Thyroid gland (tissue), 4 donors: ENCODE data around the gene TSPAN32. TPM values are rescaled to one million over a fixed set of nuclear protein-coding genes. Genes with fewer than 3 reads are reported as not detected.

ENCODE experiments used
- DNase-seq, 2 donors: peaks; one replicate each; pipeline ENCODE4 v3.0.0-alpha.2; 2019
- H3K27ac ChIP-seq, 3 donors: fragments of 200-600 bp; sonication (generic); 1 replicate in 2 of 3; 2 replicates in 1 of 3; pipeline ENCODE4 v1.5.1; 2016 to 2019; ENCODE audit warnings: mild to moderate bottlenecking in 1 of 3, moderate library complexity in 1 of 3
- H3K27me3 ChIP-seq: fragments of 200-600 bp; sonication (generic); one replicate; pipeline ENCODE4 v1.5.1; 2019
- H3K36me3 ChIP-seq, 2 donors: fragments of 200-600 bp; sonication (generic); one replicate each; pipeline ENCODE4 v1.5.1; 2016 to 2019
- H3K4me1 ChIP-seq, 2 donors: fragments of 200-600 bp; sonication (generic); one replicate each; pipeline ENCODE4 v1.5.1; 2017 to 2019
- H3K4me3 ChIP-seq, 3 donors: fragments of 200-600 bp; sonication (generic); replicated peaks in 1 of 3; 1 replicate in 2 of 3; 2 replicates in 1 of 3; pipeline ENCODE4 v1.5.1; 2016; ENCODE audit warnings: mild to moderate bottlenecking in 1 of 3
- H3K9me3 ChIP-seq: fragments of 200-600 bp; sonication (generic); one replicate; pipeline ENCODE4 v1.5.1; 2017
- POLR2A ChIP-seq, 2 donors: fragments of 450-650 bp; IDR thresholded peaks; one replicate each; pipeline ENCODE4 v1.6.1; 2017; ENCODE audit warnings: antibody characterized with exemption in 2 of 2, mild to moderate bottlenecking in 2 of 2, moderate library complexity in 1 of 2
- WGBS, 2 donors: methylation state at CpG; one replicate each; pipeline ENCODE4 v1.1.5; 2017; 5-methylcytosine and 5-hydroxymethylcytosine counted together
- intact Hi-C: fragments of 100-400 bp; cut with DNase I; formaldehyde crosslinking; loops from one replicate; pipeline ENCODE4 v1.15.1; 2023
- total RNA-seq, 4 donors: library from RNA; depleted of rRNA; stranded (reverse); fragments of >200 nt; gene quantifications; one replicate each; pipeline ENCODE4 v1.2.3, GENCODE V29; 2016
- TF ChIP-seq, protein P1 (sequence below), 6 experiments: fragments of 200-600 bp in 3 of 6; fragments of 450-650 bp in 3 of 6; sonication (generic) in 3 of 6; IDR thresholded peaks; one replicate each; pipeline ENCODE4 v1.5.1; 2016 to 2019; ENCODE audit warnings: antibody characterized with exemption in 6 of 6, mild to moderate bottlenecking in 2 of 6, inconsistent platforms in 1 of 6, moderate library complexity in 1 of 6

TSPAN32 gene
- total RNA-seq, 4 donors from 2014 or later: 0.33 to 0.45 TPM; not detected in 2

DNA sequence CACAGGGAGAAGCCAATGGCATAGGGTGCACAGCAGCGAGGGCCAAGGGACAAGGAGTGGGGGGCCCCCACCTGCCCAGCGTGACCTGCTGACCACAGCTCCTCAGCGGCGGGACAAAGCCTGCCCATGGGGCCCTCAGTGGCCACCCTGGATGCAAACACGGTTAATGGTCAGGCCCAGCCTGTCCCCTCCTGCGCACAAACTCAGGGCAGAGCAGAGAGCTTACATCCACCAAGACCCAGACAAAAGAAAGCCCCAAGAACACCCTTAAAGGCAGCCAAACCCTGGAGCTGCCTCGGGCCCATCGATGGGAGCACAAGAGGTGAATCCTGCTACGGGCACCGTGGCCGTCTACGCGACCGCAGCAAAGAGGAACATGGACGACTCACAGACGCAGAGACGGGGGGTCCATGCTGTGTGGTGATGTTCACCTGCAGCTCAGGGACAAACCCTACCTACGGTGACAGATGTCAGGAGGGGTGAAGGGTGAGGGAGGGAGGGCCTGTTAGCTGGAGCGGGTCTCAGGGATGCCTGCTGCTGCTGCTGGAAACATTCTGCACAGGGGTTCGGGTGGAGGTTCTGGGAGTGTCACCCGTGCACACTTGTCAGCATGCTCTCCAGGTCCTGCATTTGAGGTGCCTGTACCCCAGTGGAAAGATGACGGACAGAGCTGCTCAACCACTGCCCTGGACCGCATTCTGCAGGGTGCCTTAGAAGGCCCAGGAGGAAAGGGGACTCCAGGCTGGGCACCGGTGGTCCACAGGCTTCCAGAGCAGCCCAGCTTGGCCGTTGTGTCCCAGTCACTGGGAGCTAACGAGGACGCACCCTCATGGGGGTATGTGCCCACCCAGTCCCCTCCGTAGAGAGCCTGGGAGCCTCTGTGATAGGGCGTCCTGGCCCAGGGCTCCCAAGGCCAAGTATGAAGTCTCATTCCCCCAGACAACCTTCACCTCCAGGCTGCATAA is 43.0 kb upstream of the TSPAN32 start:
- DNase-seq: no peak
- 90 to 95% methylated on average over 27 of the region's 29 CpGs for WGBS, 2 donors
- no peak for TF ChIP-seq POLR2A (IDR thresholded peaks at IDR 0.05)
- TF ChIP-seq, protein P1, sequence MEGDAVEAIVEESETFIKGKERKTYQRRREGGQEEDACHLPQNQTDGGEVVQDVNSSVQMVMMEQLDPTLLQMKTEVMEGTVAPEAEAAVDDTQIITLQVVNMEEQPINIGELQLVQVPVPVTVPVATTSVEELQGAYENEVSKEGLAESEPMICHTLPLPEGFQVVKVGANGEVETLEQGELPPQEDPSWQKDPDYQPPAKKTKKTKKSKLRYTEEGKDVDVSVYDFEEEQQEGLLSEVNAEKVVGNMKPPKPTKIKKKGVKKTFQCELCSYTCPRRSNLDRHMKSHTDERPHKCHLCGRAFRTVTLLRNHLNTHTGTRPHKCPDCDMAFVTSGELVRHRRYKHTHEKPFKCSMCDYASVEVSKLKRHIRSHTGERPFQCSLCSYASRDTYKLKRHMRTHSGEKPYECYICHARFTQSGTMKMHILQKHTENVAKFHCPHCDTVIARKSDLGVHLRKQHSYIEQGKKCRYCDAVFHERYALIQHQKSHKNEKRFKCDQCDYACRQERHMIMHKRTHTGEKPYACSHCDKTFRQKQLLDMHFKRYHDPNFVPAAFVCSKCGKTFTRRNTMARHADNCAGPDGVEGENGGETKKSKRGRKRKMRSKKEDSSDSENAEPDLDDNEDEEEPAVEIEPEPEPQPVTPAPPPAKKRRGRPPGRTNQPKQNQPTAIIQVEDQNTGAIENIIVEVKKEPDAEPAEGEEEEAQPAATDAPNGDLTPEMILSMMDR (IDR thresholded peaks at IDR 0.05): no peak
- no peaks in the 10 kb centered on the region for H3K27me3 ChIP-seq
- H3K27ac ChIP-seq: no peak overlapping the region
- H3K4me3 ChIP-seq: no peak overlapping the region
- H3K9me3 ChIP-seq: no peaks in the 10 kb centered on the region
- no peaks in the 10 kb centered on the region for H3K36me3 ChIP-seq
- H3K4me1 ChIP-seq: peaks cover 6 to 11% of the 10 kb centered on the region in 2 donors
- intact Hi-C loops: no loop called here

- Histone ChIP-seq H3K27me3 (no peaks in the 10 kb centered on the region), H3K27ac (no peak overlapping the region), H3K9me3 (no peaks in the 10 kb centered on the region), H3K4me1 (peaks cover 6 to 11% of the 10 kb centered on the region in 2 donors), H3K4me3 (no peak overlapping the region), H3K36me3 (no peaks in the 10 kb centered on the region)
- intact Hi-C loops: no loop called here
- DNase-seq: no peak
- 87 to 96% methylated on average over 6 to 8 of the region's 8 CpGs for whole genome bisulfite sequencing, 2 donors
- TF ChIP-seq POLR2A (IDR thresholded peaks at IDR 0.05): no peak
- TF ChIP-seq, protein P1 (IDR thresholded peaks at IDR 0.05): no peak
Measured at GRCh38 chr11:2259466-2259830, 42.4 kb upstream of the TSPAN32 start.

- 88 to 91% methylated on average over 10 to 11 of the region's 12 CpGs for WGBS, 2 donors
- no peak overlapping the region for H3K27ac ChIP-seq
- DNase-seq: no peak
- no peak for TF ChIP-seq POLR2A (IDR thresholded peaks at IDR 0.05)
- TF ChIP-seq, protein P1 (IDR thresholded peaks at IDR 0.05): no peak
- H3K36me3 ChIP-seq: no peaks in the 10 kb centered on the region
- no peak overlapping the region for H3K4me3 ChIP-seq
- intact Hi-C loops: no loop called here
- H3K4me1 ChIP-seq: peaks cover 6 to 11% of the 10 kb centered on the region in 2 donors
- H3K27me3 ChIP-seq: no peaks in the 10 kb centered on the region
- no peaks in the 10 kb centered on the region for H3K9me3 ChIP-seq
Measured at GRCh38 chr11:2259897-2260451, 41.8 kb upstream of the TSPAN32 start.

- intact Hi-C loops: no loop called here
- 77 to 86% methylated on average over 21 to 26 of the region's 26 CpGs for WGBS, 2 donors
- no peak for DNase-seq
- Histone ChIP-seq H3K27ac (no peak overlapping the region), H3K9me3 (no peaks in the 10 kb centered on the region), H3K27me3 (no peaks in the 10 kb centered on the region), H3K4me1 (peaks cover 6 to 11% of the 10 kb centered on the region in 2 donors), H3K4me3 (no peak overlapping the region), H3K36me3 (no peaks in the 10 kb centered on the region)
- TF ChIP-seq, protein P1 (IDR thresholded peaks at IDR 0.05): no peak
- TF ChIP-seq POLR2A (IDR thresholded peaks at IDR 0.05): no peak
Measured at GRCh38 chr11:2260491-2261364, 41.1 kb upstream of the TSPAN32 start.
